ENCODE measurements around the gene PAPPA2.

DNA sequence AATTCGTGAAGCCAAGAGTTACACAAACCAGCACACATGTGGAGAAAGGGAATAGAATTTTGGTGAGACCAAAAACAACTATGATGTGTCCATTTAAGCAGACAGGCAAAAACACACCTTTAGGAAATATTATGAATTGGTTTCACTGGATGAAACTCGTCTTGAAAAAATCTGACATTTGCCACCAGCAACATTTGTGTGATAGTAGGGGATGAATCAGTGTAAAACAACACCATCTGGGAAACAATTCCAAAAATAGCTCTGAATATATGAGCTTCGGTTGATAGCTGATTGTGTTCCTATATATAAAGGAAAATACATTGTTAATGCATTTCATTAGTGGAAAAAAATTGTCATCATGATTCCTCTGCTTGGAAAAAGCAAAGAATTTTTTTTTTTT lies 327.8 kb downstream of the PAPPA2 start:
- TF ChIP-seq, protein P1, sequence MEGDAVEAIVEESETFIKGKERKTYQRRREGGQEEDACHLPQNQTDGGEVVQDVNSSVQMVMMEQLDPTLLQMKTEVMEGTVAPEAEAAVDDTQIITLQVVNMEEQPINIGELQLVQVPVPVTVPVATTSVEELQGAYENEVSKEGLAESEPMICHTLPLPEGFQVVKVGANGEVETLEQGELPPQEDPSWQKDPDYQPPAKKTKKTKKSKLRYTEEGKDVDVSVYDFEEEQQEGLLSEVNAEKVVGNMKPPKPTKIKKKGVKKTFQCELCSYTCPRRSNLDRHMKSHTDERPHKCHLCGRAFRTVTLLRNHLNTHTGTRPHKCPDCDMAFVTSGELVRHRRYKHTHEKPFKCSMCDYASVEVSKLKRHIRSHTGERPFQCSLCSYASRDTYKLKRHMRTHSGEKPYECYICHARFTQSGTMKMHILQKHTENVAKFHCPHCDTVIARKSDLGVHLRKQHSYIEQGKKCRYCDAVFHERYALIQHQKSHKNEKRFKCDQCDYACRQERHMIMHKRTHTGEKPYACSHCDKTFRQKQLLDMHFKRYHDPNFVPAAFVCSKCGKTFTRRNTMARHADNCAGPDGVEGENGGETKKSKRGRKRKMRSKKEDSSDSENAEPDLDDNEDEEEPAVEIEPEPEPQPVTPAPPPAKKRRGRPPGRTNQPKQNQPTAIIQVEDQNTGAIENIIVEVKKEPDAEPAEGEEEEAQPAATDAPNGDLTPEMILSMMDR (IDR thresholded peaks at IDR 0.05; ENCODE audit: low read depth, low read length): no peak
- no peak for TF ChIP-seq EZH2phosphoT487 (IDR thresholded peaks at IDR 0.05; ENCODE audit: low read depth)

All from OCI-LY3 (cell line).